ENCODE data around the gene KASH5.

The KASH5 gene

GRCh38 chr19:49395581-49396407 lies 7.7 kb downstream of the KASH5 start:
- no peak for DNase-seq (ENCODE audit: low spot score)

DNA sequence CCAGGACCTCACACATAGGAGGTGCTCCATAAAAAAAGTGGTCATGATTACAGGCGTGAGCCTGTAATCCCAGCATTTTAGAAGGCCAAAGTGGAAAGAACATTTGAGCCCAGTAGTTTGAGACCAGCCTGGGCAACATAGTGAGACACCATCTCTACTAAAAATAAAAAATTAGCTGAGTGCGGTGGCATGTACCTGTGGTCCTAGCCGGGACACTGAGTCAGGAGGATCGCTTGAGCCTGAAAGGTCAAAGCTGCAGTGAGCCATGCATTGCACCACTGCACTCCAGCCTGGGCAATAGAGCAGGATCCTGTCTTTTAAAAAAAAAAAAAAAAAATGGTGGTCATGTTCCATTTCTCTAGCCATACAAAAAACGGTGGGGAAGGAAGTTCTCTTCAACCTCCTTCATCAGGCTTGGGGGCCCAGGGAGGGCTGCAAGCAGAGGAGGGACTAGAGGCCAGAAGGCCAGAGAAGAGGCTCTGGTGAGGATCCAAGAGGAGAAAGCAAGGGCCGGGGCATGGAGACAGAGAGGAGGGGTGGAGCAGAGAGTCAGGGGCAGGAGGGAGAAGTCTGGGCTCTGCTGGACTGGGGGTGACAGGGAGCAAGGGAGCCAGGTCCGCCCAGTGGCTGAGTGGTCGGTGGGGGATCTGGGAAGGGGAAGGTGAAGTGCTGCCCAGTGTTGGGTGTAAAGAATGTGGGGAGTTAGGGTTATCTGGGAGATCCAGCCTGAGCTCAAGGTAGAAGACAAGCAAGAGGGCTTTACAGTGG lies 8.9 kb downstream of the KASH5 start:
- DNase-seq (ENCODE audit: low spot score) = no peak

GRCh38 chr19:49398001-49398615 lies 10.1 kb downstream of the KASH5 start:
- DNase-seq (ENCODE audit: low spot score) = no peak

DNA sequence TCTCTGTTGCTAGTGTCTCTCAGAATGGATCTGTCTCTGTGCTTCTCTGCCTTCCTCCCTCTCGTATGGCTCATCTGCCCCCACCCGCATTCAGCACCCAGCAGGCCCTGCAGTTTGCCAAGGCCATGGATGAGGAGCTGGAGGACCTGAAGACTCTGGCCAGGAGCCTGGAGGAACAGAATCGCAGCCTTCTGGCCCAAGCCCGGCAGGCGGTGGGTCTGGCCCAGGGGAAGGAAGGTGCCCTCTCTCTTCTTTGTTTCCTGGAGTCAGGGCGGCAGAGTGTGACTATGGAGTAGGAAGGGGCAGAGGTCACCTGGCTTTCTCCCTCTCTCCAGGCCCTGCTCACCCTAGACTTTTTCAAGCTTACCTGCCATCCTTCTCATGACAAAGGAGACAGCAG lies 10.9 kb downstream of the KASH5 start:
- no peak for DNase-seq (ENCODE audit: low spot score)

GRCh38 chr19:49400029-49400428 lies 12.0 kb downstream of the KASH5 start:
- DNase-seq (ENCODE audit: low spot score) = no peak

GRCh38 chr19:49403404-49404187 lies 15.5 kb downstream of the KASH5 start:
- DNase-seq (ENCODE audit: low spot score) = no peak

- no peak for DNase-seq (ENCODE audit: low spot score)
Measured at GRCh38 chr19:49407079-49407478, 19.0 kb downstream of the KASH5 start.

- no peak for DNase-seq (ENCODE audit: low spot score)
Measured at GRCh38 chr19:49407482-49408015, 19.5 kb downstream of the KASH5 start.

DNA sequence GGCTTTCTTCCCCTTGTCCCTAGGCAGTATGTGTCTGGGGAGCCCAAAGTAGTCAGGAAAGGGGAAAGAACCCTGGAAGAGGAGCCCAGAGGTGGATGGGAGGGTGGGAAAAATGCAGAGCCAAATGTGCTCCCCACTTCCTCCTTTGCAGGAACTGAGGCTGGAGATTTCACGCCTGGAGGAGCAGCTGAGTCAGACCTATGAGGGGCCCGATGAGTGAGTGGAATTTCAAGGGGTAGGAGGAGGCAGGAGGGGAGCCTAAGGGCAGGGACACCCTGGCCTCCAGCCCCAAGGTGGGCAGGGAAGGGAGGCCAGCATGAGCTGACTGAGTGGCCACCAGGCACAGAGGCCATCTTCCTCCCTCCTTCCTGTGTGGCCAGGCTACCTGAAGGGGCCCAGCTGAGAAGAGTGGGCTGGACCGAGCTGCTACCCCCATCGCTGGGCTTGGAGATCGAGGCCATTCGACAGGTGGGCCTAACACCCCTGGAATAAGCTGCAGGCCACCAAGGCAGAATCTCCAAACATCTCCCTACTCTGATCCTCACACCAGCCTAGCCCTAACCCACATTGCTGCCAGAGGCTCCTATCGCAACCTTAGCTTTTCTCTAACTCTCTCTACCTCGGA lies 20.9 kb downstream of the KASH5 start:
- DNase-seq (ENCODE audit: low spot score) = no peak

- DNase-seq (ENCODE audit: low spot score) = no peak
Measured at GRCh38 chr19:49409441-49410029, 21.5 kb downstream of the KASH5 start.

DNA sequence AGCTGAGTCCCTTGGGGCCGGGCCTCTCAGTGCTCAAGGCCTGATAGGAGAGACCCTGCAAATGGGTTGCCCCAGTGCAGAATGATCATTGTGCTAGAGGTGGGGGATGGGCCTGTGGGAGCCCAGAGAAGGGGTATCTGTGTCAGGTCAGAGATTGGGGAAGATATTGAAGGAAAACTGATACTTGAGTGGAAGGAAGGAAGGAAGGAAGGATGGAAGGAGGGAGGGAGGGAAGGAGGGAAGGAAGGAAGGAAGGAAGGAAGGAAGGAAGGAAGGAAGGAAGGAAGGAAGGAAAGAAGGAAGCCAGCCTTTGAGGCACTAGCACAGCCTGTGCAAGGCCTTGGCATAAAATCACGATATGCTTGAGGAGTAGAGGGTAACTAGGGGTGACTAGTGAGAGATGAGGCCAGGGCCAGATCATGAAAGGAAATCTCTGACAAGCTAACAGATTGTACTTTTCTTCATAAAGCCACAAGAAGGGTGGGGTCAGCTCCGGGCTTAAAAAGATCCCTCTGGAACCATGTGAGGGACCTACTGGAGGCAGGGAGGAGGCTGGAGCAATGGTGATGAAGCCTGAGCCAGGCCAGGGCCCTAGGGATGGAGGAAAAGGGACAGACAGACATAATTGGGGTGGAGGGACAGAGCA lies 23.8 kb downstream of the KASH5 start:
- no peak for DNase-seq (ENCODE audit: low spot score)

- DNase-seq (ENCODE audit: low spot score) = no peak
Measured at GRCh38 chr19:49413348-49413747, 25.3 kb downstream of the KASH5 start.

DNA sequence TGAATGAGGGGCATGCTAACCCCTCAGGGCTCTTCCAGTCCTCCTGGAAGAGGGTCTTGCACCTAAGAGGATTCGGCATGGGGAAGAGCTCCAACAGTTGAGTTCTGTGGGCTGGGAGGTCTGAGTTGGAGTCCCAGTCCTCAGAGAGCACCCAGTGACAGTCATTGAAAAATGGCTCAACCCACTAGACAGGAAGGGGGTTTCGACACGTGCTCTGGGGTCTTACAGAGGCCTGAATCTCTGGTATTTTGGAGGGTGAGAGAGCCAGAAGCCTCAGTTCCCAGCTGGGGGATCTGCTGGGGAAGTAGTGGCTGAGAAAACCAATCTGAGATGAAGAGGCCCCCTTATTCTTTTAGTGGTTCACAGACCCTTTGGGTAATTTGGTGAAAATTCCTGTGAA lies 26.2 kb downstream of the KASH5 start:
- no peak for DNase-seq (ENCODE audit: low spot score)

- DNase-seq (ENCODE audit: low spot score) = no peak
Measured at GRCh38 chr19:49415102-49415809, 27.2 kb downstream of the KASH5 start.

DNA sequence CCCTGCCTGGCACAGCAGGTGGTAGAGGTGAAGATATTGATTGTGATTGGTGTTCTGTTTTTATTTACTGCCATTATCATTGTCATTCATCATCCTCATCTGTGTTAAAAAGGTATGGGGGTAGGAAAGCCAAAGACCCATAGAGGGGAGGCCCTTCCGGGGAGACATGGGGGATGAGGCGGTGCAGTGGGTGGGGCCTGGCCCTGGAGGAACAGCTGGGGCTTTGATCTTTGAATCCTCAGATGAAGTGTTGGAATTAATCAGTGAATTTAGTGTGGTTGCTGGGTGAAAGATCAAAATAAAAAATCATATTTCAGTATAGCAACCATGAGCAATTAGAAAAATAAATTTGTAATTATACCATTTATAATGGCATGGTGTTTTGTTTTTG lies 27.8 kb downstream of the KASH5 start:
- DNase-seq (ENCODE audit: low spot score) = no peak

DNA sequence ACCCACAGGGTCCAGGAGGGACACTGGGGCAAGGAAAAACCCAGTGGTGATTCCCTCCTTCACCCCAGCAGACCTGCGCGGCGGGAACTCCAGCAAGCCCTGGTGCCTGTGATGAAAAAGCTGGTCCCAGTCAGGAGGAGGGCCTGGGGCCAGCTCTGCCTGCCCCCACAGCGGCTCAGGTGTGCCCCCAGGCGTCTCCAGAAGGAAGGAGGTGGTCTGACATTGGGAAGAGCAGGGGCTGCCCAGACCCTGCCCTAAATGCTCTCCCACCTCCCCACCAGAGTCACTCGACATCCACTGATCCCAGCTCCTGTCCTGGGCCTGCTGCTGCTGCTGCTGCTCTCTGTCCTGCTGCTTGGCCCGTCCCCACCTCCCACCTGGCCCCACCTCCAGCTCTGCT lies 29.0 kb downstream of the KASH5 start:
- no peak for DNase-seq (ENCODE audit: low spot score)

- no peak for DNase-seq (ENCODE audit: low spot score)
Measured at GRCh38 chr19:49418511-49418910, 30.5 kb downstream of the KASH5 start.

GRCh38 chr19:49419173-49419572 lies 31.1 kb downstream of the KASH5 start:
- DNase-seq (ENCODE audit: low spot score) = no peak

DNA sequence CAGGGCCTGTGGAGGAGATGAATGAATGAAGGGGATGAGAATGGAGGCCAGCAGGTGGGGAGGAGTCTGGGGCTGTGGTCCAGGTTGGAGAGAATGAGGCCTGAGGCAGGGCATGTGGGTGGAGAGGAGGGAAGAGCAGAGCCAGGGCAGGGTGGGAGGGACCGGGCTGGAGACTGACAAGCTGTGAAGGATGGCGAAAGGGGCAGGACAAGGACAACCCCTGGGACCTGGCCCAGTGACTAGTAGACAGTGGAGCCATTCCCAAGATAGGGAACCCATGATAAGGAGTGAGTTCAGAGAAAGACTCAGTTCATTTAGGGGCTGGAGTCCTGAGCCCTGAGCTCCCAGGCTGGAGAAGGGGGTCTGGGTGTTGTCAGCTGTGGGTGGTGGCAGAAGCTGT lies 32.2 kb downstream of the KASH5 start:
- DNase-seq (ENCODE audit: low spot score) = no peak

All from HuH-7 (cell line).